Measurements from ENCODE around the gene PRSS2. TPM values are rescaled to one million over a fixed set of nuclear protein-coding genes. Genes with fewer than 3 reads are reported as not detected.

The PRSS2 gene
- total RNA-seq, 1 experiment from 2014 or later, result not detected

- TF ChIP-seq CTCF (IDR thresholded peaks at IDR 0.05; ENCODE audit: unreplicated experiment), result no peak
- ChIA-PET POLR2A (no interaction called here), CTCF (interaction anchor here (2.2 to 2.9 kb wide), 4 partner anchors 9 to 188 kb away, joined by 11 to 17 read pairs (median 15); no protein-coding TSS in a partner anchor)
- Mint-ChIP-seq H3K4me3 (ENCODE audit: unreplicated experiment) (no peak overlapping the region), H3K27me3 (ENCODE audit: insufficient read depth, unreplicated experiment) (peaks cover 59% of the 10 kb centered on the region), H3K4me1 (ENCODE audit: insufficient read depth, unreplicated experiment) (peaks cover 11% of the 10 kb centered on the region), H3K9me3 (ENCODE audit: unreplicated experiment) (no peaks in the 10 kb centered on the region), H3K36me3 (ENCODE audit: insufficient read depth, unreplicated experiment) (no peaks in the 10 kb centered on the region), H3K27ac (ENCODE audit: low read depth, unreplicated experiment) (no peak overlapping the region)
- DNase-seq (ENCODE audit: unreplicated experiment), result no peak
- intact Hi-C loops (cut with micrococcal nuclease), result no loop called here
- no TSS peak for BruUV-seq (replicated peaks)
These were observed 21.4 kb downstream of the PRSS2 start for GRCh38 chr7:142792129-142792528.

GRCh38 chr7:142792593-142792992 is 21.8 kb downstream of the PRSS2 start:
- ChIA-PET POLR2A (interaction anchor here (0.6 kb wide), 1 partner anchor 13 kb away, joined by 3 read pairs; no protein-coding TSS in a partner anchor), CTCF (interaction anchor here (2.2 to 2.7 kb wide), 3 partner anchors 10 to 188 kb away, joined by 11 to 17 read pairs (median 17); no protein-coding TSS in a partner anchor)
- Mint-ChIP-seq H3K27ac (ENCODE audit: low read depth, unreplicated experiment) (no peak overlapping the region), H3K9me3 (ENCODE audit: unreplicated experiment) (no peaks in the 10 kb centered on the region), H3K4me3 (ENCODE audit: unreplicated experiment) (no peak overlapping the region), H3K36me3 (ENCODE audit: insufficient read depth, unreplicated experiment) (no peaks in the 10 kb centered on the region), H3K4me1 (ENCODE audit: insufficient read depth, unreplicated experiment) (peaks cover 11% of the 10 kb centered on the region), H3K27me3 (ENCODE audit: insufficient read depth, unreplicated experiment) (peaks cover 63% of the 10 kb centered on the region)
- BruUV-seq (replicated peaks), result no TSS peak
- no peak for TF ChIP-seq CTCF (IDR thresholded peaks at IDR 0.05; ENCODE audit: unreplicated experiment)
- intact Hi-C loops (cut with micrococcal nuclease), result no loop called here
- no peak for DNase-seq (ENCODE audit: unreplicated experiment)

GRCh38 chr7:142793156-142793555 is 22.4 kb downstream of the PRSS2 start:
- TF ChIP-seq CTCF (IDR thresholded peaks at IDR 0.05; ENCODE audit: unreplicated experiment), result no peak
- BruUV-seq (replicated peaks), result no TSS peak
- Mint-ChIP-seq H3K36me3 (ENCODE audit: insufficient read depth, unreplicated experiment) (no peaks in the 10 kb centered on the region), H3K9me3 (ENCODE audit: unreplicated experiment) (no peaks in the 10 kb centered on the region), H3K4me1 (ENCODE audit: insufficient read depth, unreplicated experiment) (peaks cover 11% of the 10 kb centered on the region), H3K27me3 (ENCODE audit: insufficient read depth, unreplicated experiment) (peaks cover 64% of the 10 kb centered on the region), H3K4me3 (ENCODE audit: unreplicated experiment) (no peak overlapping the region), H3K27ac (ENCODE audit: low read depth, unreplicated experiment) (no peak overlapping the region)
- intact Hi-C loops (cut with micrococcal nuclease), result no loop called here
- CTCF ChIA-PET, result interaction anchor here (0.6 to 2.7 kb wide), 7 partner anchors 10 to 1648 kb away, joined by 3 to 17 read pairs (median 4); no protein-coding TSS in a partner anchor
- POLR2A ChIA-PET, result interaction anchor here (0.6 kb wide), 1 partner anchor 12 kb away, joined by 3 read pairs; no protein-coding TSS in a partner anchor
- DNase-seq (ENCODE audit: unreplicated experiment), result no peak

GRCh38 chr7:142795339-142795863 is 24.6 kb downstream of the PRSS2 start:
- Mint-ChIP-seq H3K4me1 (ENCODE audit: insufficient read depth, unreplicated experiment) (peaks cover 11% of the 10 kb centered on the region), H3K9me3 (ENCODE audit: unreplicated experiment) (no peaks in the 10 kb centered on the region), H3K4me3 (ENCODE audit: unreplicated experiment) (no peak overlapping the region), H3K27me3 (ENCODE audit: insufficient read depth, unreplicated experiment) (peaks cover 76% of the 10 kb centered on the region), H3K27ac (ENCODE audit: low read depth, unreplicated experiment) (no peak overlapping the region), H3K36me3 (ENCODE audit: insufficient read depth, unreplicated experiment) (no peaks in the 10 kb centered on the region)
- no TSS peak for BruUV-seq (replicated peaks)
- CTCF ChIA-PET, result interaction anchor here (0.8 to 2.3 kb wide), 3 partner anchors 16 to 192 kb away, joined by 3 to 14 read pairs (median 3); no protein-coding TSS in a partner anchor
- intact Hi-C loops (cut with micrococcal nuclease), result no loop called here
- TF ChIP-seq CTCF (IDR thresholded peaks at IDR 0.05; ENCODE audit: unreplicated experiment), result no peak
- no peak for DNase-seq (ENCODE audit: unreplicated experiment)
- POLR2A ChIA-PET, result no interaction called here

Data from MCF 10A (cell line).